Loucy (cell line): ENCODE data around the gene SLC4A5.
A peak's percentile ranks its signal among the peaks of the same experiment; 100 is the strongest.

Experiments
- EZH2phosphoT487 ChIP-seq: fragments of 200-600 bp; IDR thresholded peaks from 2 replicates; pipeline ENCODE4 v1.6.1; 2018; ENCODE audit warnings: antibody characterized with exemption, mild to moderate bottlenecking, moderate library complexity, borderline replicate concordance
- TF ChIP-seq, protein P1 (sequence below): fragments of 200-600 bp; sonication (generic); conservative IDR thresholded peaks from 2 replicates; pipeline ENCODE4 v1.5.1; 2014; ENCODE audit warnings: mild to moderate bottlenecking, antibody characterized with exemption, low read length

DNA sequence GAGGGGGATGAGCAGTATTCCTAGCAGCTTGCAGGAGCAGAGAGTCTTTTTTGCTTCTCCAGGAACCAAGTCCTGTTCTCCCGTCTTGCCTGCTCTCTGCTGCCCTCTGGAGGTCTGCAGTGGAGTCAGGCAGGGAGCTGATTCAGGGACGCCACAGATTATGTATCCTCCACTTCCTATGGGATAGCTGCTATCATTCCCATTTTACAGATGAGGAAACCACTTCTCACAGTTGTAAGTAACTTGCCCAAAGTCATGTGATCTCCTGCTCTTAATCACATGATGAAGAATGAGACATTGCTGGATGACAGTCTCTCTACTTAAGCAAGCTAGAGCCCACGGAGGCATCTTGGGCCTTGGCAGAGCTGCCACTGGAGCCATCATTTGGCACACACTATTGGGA lies 8.3 kb downstream of the SLC4A5 start:
- TF ChIP-seq, protein P1, sequence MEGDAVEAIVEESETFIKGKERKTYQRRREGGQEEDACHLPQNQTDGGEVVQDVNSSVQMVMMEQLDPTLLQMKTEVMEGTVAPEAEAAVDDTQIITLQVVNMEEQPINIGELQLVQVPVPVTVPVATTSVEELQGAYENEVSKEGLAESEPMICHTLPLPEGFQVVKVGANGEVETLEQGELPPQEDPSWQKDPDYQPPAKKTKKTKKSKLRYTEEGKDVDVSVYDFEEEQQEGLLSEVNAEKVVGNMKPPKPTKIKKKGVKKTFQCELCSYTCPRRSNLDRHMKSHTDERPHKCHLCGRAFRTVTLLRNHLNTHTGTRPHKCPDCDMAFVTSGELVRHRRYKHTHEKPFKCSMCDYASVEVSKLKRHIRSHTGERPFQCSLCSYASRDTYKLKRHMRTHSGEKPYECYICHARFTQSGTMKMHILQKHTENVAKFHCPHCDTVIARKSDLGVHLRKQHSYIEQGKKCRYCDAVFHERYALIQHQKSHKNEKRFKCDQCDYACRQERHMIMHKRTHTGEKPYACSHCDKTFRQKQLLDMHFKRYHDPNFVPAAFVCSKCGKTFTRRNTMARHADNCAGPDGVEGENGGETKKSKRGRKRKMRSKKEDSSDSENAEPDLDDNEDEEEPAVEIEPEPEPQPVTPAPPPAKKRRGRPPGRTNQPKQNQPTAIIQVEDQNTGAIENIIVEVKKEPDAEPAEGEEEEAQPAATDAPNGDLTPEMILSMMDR = peak; percentile 82
- TF ChIP-seq EZH2phosphoT487 = no peak
